Breast epithelium (tissue), 4 donors: Measurements from ENCODE around the gene CCDC92. TPM values are rescaled to one million over a fixed set of nuclear protein-coding genes. Genes with fewer than 3 reads are reported as not detected.

Experiments
- DNase-seq, 2 donors: peaks; one replicate each; pipeline ENCODE4 v3.0.0-alpha.2; 2019; ENCODE audit warnings: low spot score in 2 of 2
- H3K27ac ChIP-seq, 2 donors: fragments of 200-600 bp; sonication (generic) in 1 of 2; one replicate each; pipeline ENCODE4 v1.5.1; 2016 to 2019; ENCODE audit warnings: mild to moderate bottlenecking in 1 of 2
- H3K27me3 ChIP-seq, 2 donors: fragments of 200-600 bp; sonication (generic) in 1 of 2; one replicate each; pipeline versions ENCODE4 v1.5.1 to v1.6.0; 2017 to 2019; ENCODE audit warnings: control low read depth in 1 of 2, mild to moderate bottlenecking in 1 of 2
- H3K36me3 ChIP-seq: fragments of 200-600 bp; one replicate; pipeline ENCODE4 v1.5.1; 2019
- H3K4me1 ChIP-seq, 2 donors: fragments of 200-600 bp; sonication (generic); one replicate each; pipeline ENCODE4 v1.5.1; 2016 to 2019; ENCODE audit warnings: control low read depth in 1 of 2
- H3K4me3 ChIP-seq, 3 donors: fragments of 200-600 bp; sonication (generic); 1 replicate in 2 of 3; 2 replicates in 1 of 3; pipeline ENCODE4 v1.5.1; 2016 to 2019; ENCODE audit warnings: mild to moderate bottlenecking in 3 of 3, moderate library complexity in 2 of 3
- H3K9me3 ChIP-seq, 2 donors: fragments of 200-600 bp; sonication (generic) in 1 of 2; one replicate each; pipeline ENCODE4 v1.5.1; 2016 to 2019; ENCODE audit warnings: control low read depth in 1 of 2
- CTCF ChIP-seq, 3 donors: fragments of 450-650 bp; IDR thresholded peaks; one replicate each; pipeline ENCODE4 v1.5.1; 2016 to 2017; ENCODE audit warnings: antibody characterized with exemption in 3 of 3, mild to moderate bottlenecking in 3 of 3, moderate library complexity in 3 of 3
- POLR2A ChIP-seq: fragments of 450-650 bp; IDR thresholded peaks from one replicate; pipeline ENCODE4 v1.6.1; 2016; ENCODE audit warnings: antibody characterized with exemption, mild to moderate bottlenecking, moderate library complexity
- POLR2AphosphoS5 ChIP-seq, 3 donors: sonication (generic); formaldehyde crosslinking; IDR thresholded peaks; one replicate each; pipeline ENCODE4 v1.6.1; 2017; ENCODE audit warnings: antibody characterized with exemption in 3 of 3
- intact Hi-C: fragments of 100-400 bp; cut with DNase I; formaldehyde crosslinking; loops from one replicate; pipeline ENCODE4 v1.15.1; 2023; ENCODE audit warnings: low total_unique reads
- total RNA-seq, 3 donors: library from RNA; depleted of rRNA; stranded (reverse); fragments of >200 nt; gene quantifications; one replicate each; pipeline ENCODE4 v1.1.0, GENCODE V29; 2016

CCDC92 gene
- total RNA-seq, 3 donors from 2014 or later, result 17.4 to 40.0 (median 24.6) TPM

GRCh38 chr12:123952037-123952436, 20.6 kb downstream of the CCDC92 start:
- Histone ChIP-seq H3K36me3 (no peaks in the 10 kb centered on the region), H3K9me3 (no peaks in the 10 kb centered on the region), H3K27ac (no peak overlapping the region), H3K4me1 (no peaks in the 10 kb centered on the region), H3K27me3 (no peaks in the 10 kb centered on the region), H3K4me3 (no peak overlapping the region)
- TF ChIP-seq POLR2A (no peak), POLR2AphosphoS5 (IDR thresholded peaks at IDR 0.05) (no peak), CTCF (IDR thresholded peaks at IDR 0.05) (no peak)
- intact Hi-C loops, result no loop called here
- DNase-seq, result no peak

GRCh38 chr12:123951467-123951866, 21.2 kb downstream of the CCDC92 start:
- Histone ChIP-seq H3K27me3 (no peaks in the 10 kb centered on the region), H3K27ac (no peak overlapping the region), H3K36me3 (no peaks in the 10 kb centered on the region), H3K4me1 (no peaks in the 10 kb centered on the region), H3K4me3 (no peak overlapping the region), H3K9me3 (no peaks in the 10 kb centered on the region)
- TF ChIP-seq POLR2A (no peak), POLR2AphosphoS5 (IDR thresholded peaks at IDR 0.05) (no peak), CTCF (IDR thresholded peaks at IDR 0.05) (no peak)
- no peak for DNase-seq
- intact Hi-C loops, result no loop called here

GRCh38 chr12:123950476-123951349, 21.9 kb downstream of the CCDC92 start:
- H3K27ac ChIP-seq, result no peak overlapping the region
- TF ChIP-seq CTCF (IDR thresholded peaks at IDR 0.05) (no peak), POLR2A (no peak), POLR2AphosphoS5 (IDR thresholded peaks at IDR 0.05) (no peak)
- H3K4me3 ChIP-seq, result no peak overlapping the region
- no peaks in the 10 kb centered on the region for H3K36me3 ChIP-seq
- H3K27me3 ChIP-seq, result no peaks in the 10 kb centered on the region
- no peaks in the 10 kb centered on the region for H3K4me1 ChIP-seq
- no peak for DNase-seq
- intact Hi-C loops, result no loop called here
- H3K9me3 ChIP-seq, result no peaks in the 10 kb centered on the region

- no peak overlapping the region for H3K4me3 ChIP-seq
- H3K27me3 ChIP-seq, result no peaks in the 10 kb centered on the region
- intact Hi-C loops, result no loop called here
- no peaks in the 10 kb centered on the region for H3K9me3 ChIP-seq
- no peaks in the 10 kb centered on the region for H3K36me3 ChIP-seq
- TF ChIP-seq POLR2A (no peak), POLR2AphosphoS5 (IDR thresholded peaks at IDR 0.05) (no peak), CTCF (IDR thresholded peaks at IDR 0.05) (no peak)
- no peaks in the 10 kb centered on the region for H3K4me1 ChIP-seq
- H3K27ac ChIP-seq, result no peak overlapping the region
- DNase-seq, result no peak
Measured at GRCh38 chr12:123949770-123950165, 22.9 kb downstream of the CCDC92 start.
